HepG2 (cell line): ENCODE data around the gene TRIM7. TPM values are rescaled to one million over a fixed set of nuclear protein-coding genes. Genes with fewer than 3 reads are reported as not detected.
A peak's percentile ranks its signal among the peaks of the same experiment; 100 is the strongest.

Experiments
- AHR ChIP-seq: IDR thresholded peaks from 2 replicates; pipeline ENCODE4 v1.6.1; 2018; ENCODE audit warnings: missing genetic modification reagents, missing compliant biosample characterization
- FOSL2 ChIP-seq: sonication (generic); formaldehyde crosslinking; IDR thresholded peaks from 2 replicates; pipeline ENCODE4 v1.4.0; 2020; ENCODE audit warnings: missing genetic modification reagents
- GATA4 ChIP-seq: sonication (generic); IDR thresholded peaks from 2 replicates; pipeline ENCODE4 v1.6.1; 2016; ENCODE audit warnings: antibody characterized with exemption, low read depth, borderline replicate concordance
- HIC2 ChIP-seq: sonication (generic); formaldehyde crosslinking; IDR thresholded peaks from 2 replicates; pipeline ENCODE4 v1.9.0; 2022; ENCODE audit warnings: low read depth, missing genetic modification reagents
- HOXA3 ChIP-seq: sonication (generic); formaldehyde crosslinking; IDR thresholded peaks from 2 replicates; pipeline ENCODE4 v1.5.0; 2020; ENCODE audit warnings: missing genetic modification reagents
- MIER2 ChIP-seq: IDR thresholded peaks from 2 replicates; pipeline ENCODE4 v1.6.1; 2016; ENCODE audit warnings: missing biosample characterization, missing genetic modification reagents
- NCOR1 ChIP-seq: fragments of 200-600 bp; sonication (generic); IDR thresholded peaks from 2 replicates; pipeline ENCODE4 v1.7.0; 2017; ENCODE audit warnings: antibody characterized with exemption, low read length, borderline replicate concordance
- PHF8 ChIP-seq: sonication (generic); formaldehyde crosslinking; IDR thresholded peaks from 2 replicates; pipeline ENCODE4 v1.5.0; 2020; ENCODE audit warnings: missing genetic modification reagents
- PPARG ChIP-seq: conservative IDR thresholded peaks from 2 replicates; pipeline ENCODE4 v1.6.1; 2016; ENCODE audit warnings: missing biosample characterization, missing genetic modification reagents
- RBM39 ChIP-seq: fragments of 200-400 bp; formaldehyde crosslinking; IDR thresholded peaks from one replicate; pipeline ENCODE4 v1.6.1; 2018; ENCODE audit warnings: antibody characterized with exemption, mild to moderate bottlenecking, low read depth, low read length; ENCODE audit not compliant: poor library complexity, severe bottlenecking
- SNAPC5 ChIP-seq: sonication (generic); formaldehyde crosslinking; IDR thresholded peaks from 2 replicates; pipeline ENCODE4 v1.8.1; 2023; ENCODE audit warnings: mild to moderate bottlenecking, missing genetic modification reagents, borderline replicate concordance
- SNRNP70 ChIP-seq: fragments of 200-400 bp; formaldehyde crosslinking; IDR thresholded peaks from 2 replicates; pipeline ENCODE4 v1.6.1; 2017; ENCODE audit warnings: mild to moderate bottlenecking, low read depth, low read length, moderate library complexity
- TBX3 ChIP-seq: fragments of 450-650 bp; IDR thresholded peaks from 2 replicates; pipeline ENCODE4 v1.6.1; 2017; ENCODE audit warnings: antibody characterized with exemption, mild to moderate bottlenecking, inconsistent platforms, borderline replicate concordance
- ZBTB39 ChIP-seq: sonication (generic); formaldehyde crosslinking; IDR thresholded peaks from 2 replicates; pipeline ENCODE4 v1.5.0; 2020; ENCODE audit warnings: missing genetic modification reagents
- ZFP90 ChIP-seq: sonication (generic); formaldehyde crosslinking; IDR thresholded peaks from 2 replicates; pipeline ENCODE4 v1.8.0; 2022; ENCODE audit warnings: missing genetic modification reagents, mild to moderate bottlenecking, inconsistent platforms, borderline replicate concordance
- ZIK1 ChIP-seq: sonication (generic); formaldehyde crosslinking; IDR thresholded peaks from 2 replicates; pipeline ENCODE4 v1.5.0; 2020; ENCODE audit warnings: mild to moderate bottlenecking, low read depth, missing genetic modification reagents, borderline replicate concordance
- ZNF576 ChIP-seq: sonication (generic); formaldehyde crosslinking; IDR thresholded peaks from 2 replicates; pipeline ENCODE4 v1.4.0; 2020; ENCODE audit warnings: mild to moderate bottlenecking, missing genetic modification reagents
- ZSCAN29 ChIP-seq: sonication (generic); formaldehyde crosslinking; conservative IDR thresholded peaks from 2 replicates; pipeline ENCODE4 v1.4.0; 2020; ENCODE audit warnings: mild to moderate bottlenecking, missing genetic modification reagents
- polyA plus RNA-seq, 8 experiments: library from polyadenylated mRNA; depleted of rRNA in 3 of 8; stranded (reverse) in 7 of 8; unstranded in 1 of 8; fragments of >200 nt; fragmentation: Illumina TruSeq in 4 of 8; extraction: Trizol in 4 of 8; gene quantifications; 2 replicates each; pipeline versions ENCODE4 v1.2.1 to v1.2.3, GENCODE V29; 2011 to 2016; ENCODE audit warnings: low read depth in 4 of 8, missing spikeins in 1 of 8, mixed read lengths in 1 of 8; ENCODE audit not compliant: insufficient read depth in 1 of 8
- total RNA-seq, 5 experiments: library from RNA; depleted of rRNA; stranded (reverse); fragments of >200 nt; fragmentation: Illumina TruSeq; extraction: Trizol; gene quantifications; 2 replicates each; pipeline ENCODE4 v1.2.3, GENCODE V29; 2016; ENCODE audit warnings: low read depth in 1 of 5
- TF ChIP-seq, protein P1 (sequence below): sonication (generic); formaldehyde crosslinking; IDR thresholded peaks from 2 replicates; pipeline ENCODE4 v1.5.1; 2020; ENCODE audit warnings: mild to moderate bottlenecking, missing genetic modification reagents
- TF ChIP-seq, protein P2 (sequence below): sonication (generic); formaldehyde crosslinking; IDR thresholded peaks from 2 replicates; pipeline ENCODE4 v1.4.0; 2020; ENCODE audit warnings: mild to moderate bottlenecking, missing genetic modification reagents, borderline replicate concordance

TRIM7 gene
- total and polyA plus RNA-seq, 2 of the 13 experiments (the other 11 are each of a cell fraction or from before 2014, with no cell fraction given): 0.13 TPM; not detected in 1

- no peak for TF ChIP-seq ZBTB39 (CRISPR knock-in tag)
- no peak for TF ChIP-seq TBX3
- no peak for TF ChIP-seq GATA4
- TF ChIP-seq ZSCAN29 (CRISPR knock-in tag): no peak
- TF ChIP-seq FOSL2 (CRISPR knock-in tag): no peak
- TF ChIP-seq PHF8: peak; percentile 83
- TF ChIP-seq HIC2 (CRISPR knock-in tag): peak; percentile 12; the same call in 1 of the 2 replicates
- no peak for TF ChIP-seq MIER2 (CRISPR knock-in tag)
- no peak for TF ChIP-seq ZNF576 (CRISPR knock-in tag)
- no peak for TF ChIP-seq ZIK1
- peak; percentile 18 for TF ChIP-seq RBM39
- TF ChIP-seq, protein P1, sequence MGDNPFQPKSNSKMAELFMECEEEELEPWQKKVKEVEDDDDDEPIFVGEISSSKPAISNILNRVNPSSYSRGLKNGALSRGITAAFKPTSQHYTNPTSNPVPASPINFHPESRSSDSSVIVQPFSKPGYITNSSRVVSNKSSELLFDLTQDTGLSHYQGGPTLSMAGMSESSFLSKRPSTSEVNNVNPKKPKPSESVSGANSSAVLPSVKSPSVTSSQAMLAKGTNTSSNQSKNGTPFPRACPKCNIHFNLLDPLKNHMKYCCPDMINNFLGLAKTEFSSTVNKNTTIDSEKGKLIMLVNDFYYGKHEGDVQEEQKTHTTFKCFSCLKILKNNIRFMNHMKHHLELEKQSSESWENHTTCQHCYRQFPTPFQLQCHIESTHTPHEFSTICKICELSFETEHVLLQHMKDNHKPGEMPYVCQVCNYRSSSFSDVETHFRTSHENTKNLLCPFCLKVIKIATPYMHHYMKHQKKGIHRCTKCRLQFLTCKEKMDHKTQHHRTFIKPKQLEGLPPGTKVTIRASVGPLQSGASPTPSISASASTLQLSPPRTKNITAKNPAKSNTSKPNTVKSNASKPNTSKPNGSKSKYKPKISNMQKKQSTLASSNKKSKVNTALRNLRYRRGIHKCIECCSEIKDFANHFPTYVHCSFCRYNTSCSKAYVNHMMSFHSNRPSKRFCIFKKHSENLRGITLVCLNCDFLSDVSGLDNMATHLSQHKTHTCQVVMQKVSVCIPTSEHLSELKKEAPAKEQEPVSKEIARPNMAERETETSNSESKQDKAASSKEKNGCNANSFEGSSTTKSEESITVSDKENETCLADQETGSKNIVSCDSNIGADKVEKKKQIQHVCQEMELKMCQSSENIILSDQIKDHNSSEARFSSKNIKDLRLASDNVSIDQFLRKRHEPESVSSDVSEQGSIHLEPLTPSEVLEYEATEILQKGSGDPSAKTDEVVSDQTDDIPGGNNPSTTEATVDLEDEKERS: no peak
- no peak for TF ChIP-seq SNRNP70
- no peak for TF ChIP-seq NCOR1
- TF ChIP-seq PPARG (CRISPR knock-in tag): no peak
- no peak; the same call in 1 of the 2 replicates for TF ChIP-seq SNAPC5 (CRISPR knock-in tag)
- TF ChIP-seq HOXA3: peak; percentile 47; the same call in 1 of the 2 replicates
- no peak for TF ChIP-seq ZFP90 (CRISPR knock-in tag)
- TF ChIP-seq, protein P2, sequence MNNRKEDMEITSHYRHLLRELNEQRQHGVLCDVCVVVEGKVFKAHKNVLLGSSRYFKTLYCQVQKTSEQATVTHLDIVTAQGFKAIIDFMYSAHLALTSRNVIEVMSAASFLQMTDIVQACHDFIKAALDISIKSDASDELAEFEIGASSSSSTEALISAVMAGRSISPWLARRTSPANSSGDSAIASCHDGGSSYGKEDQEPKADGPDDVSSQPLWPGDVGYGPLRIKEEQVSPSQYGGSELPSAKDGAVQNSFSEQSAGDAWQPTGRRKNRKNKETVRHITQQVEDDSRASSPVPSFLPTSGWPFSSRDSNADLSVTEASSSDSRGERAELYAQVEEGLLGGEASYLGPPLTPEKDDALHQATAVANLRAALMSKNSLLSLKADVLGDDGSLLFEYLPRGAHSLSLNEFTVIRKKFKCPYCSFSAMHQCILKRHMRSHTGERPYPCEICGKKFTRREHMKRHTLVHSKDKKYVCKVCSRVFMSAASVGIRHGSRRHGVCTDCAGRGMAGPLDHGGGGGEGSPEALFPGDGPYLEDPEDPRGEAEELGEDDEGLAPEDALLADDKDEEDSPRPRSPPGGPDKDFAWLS (CRISPR knock-in tag): no peak
- peak; percentile 57; the same call in 1 of the 2 replicates for TF ChIP-seq AHR (CRISPR knock-in tag)
These were observed 41.5 kb upstream of the TRIM7 start (continued) for GRCh38 chr5:181246276-181247049.
